MCF 10A (cell line): ENCODE measurements around the gene SLC5A2. TPM values are rescaled to one million over a fixed set of nuclear protein-coding genes. Genes with fewer than 3 reads are reported as not detected.

Source experiments
- total RNA-seq: library from RNA; stranded (reverse); gene quantifications from 2 replicates; pipeline ENCODE4 v1.2.3, GENCODE V29; 2022

Gene SLC5A2
- total RNA-seq, 1 experiment from 2014 or later, result not detected

Other genes with a start within 250 kb of the SLC5A2 start
- 0.76 TPM in 1 of 2 replicates, not detected in the other for gene ITGAM, start 223.1 kb upstream of the SLC5A2 start, total RNA-seq
- gene ITGAX, start 127.9 kb upstream of the SLC5A2 start, total RNA-seq, result 0.14 and 1.2 TPM in 2 replicates
- gene ITGAD, start 89.8 kb upstream of the SLC5A2 start, total RNA-seq, result not detected in 2 replicates
- not detected in 2 replicates for gene COX6A2, start 54.8 kb upstream of the SLC5A2 start, total RNA-seq
- 0.19 and 0.29 TPM in 2 replicates for gene ZNF843, start 40.3 kb upstream of the SLC5A2 start, total RNA-seq
- gene ARMC5, start 23.6 kb upstream of the SLC5A2 start, total RNA-seq, result 8.1 and 10.1 TPM in 2 replicates
- 14.2 and 14.7 TPM in 2 replicates for gene TGFB1I1, start 11.0 kb upstream of the SLC5A2 start, total RNA-seq
- gene RUSF1, start 25.3 kb downstream of the SLC5A2 start, total RNA-seq, result 72.0 and 88.8 TPM in 2 replicates
- not detected in 2 replicates for gene AHSP, start 44.8 kb downstream of the SLC5A2 start, total RNA-seq